Measurements from ENCODE around the gene CD83.

CD83 gene

GRCh38 chr6:14092316-14092715 lies 25.3 kb upstream of the CD83 start:
- DNase-seq (ENCODE audit: low read depth) = no peak

DNA sequence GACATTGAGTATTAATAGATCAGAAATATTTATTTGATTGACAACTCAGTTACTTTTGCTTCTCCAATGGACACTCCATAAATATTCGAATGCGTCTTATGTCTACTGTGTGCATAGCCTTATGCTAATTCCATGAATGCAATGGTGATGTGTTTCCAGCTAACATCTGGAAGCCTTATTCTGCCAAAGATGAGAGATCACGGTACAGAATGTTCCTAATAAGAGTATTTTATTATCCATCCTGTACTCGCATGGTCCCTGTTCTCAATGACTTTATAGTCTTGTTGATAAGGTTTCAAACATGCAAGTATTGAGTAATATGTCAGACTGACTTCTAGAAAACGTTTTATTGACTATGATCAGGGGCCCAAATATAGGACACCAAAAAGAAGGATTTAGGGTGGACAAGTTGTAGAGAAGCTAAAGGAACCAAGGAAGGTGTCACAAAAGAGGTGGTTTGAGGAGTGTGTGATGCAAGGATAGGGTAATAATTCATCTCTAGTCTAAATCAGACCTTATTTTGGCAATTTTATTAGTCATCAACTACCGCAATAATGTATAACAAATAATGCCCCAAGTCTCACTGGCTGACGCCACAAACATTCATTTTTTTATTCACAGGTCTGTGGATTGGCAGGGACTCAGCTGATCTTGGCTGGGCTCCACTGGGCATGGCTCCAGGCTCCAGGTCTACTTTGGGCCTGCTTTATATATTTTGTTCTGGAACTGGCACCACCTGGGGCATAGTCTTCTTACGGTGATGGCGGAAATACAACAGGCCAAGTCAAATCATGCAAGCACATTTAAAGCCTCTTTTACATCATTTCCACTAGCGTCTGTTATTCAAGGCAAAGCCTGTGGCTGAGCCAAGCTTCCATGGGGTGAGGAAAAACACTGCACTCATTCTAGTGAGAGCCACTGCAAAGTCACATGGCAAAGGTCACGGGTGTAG lies 24.5 kb upstream of the CD83 start:
- DNase-seq (ENCODE audit: low read depth) = no peak

DNA sequence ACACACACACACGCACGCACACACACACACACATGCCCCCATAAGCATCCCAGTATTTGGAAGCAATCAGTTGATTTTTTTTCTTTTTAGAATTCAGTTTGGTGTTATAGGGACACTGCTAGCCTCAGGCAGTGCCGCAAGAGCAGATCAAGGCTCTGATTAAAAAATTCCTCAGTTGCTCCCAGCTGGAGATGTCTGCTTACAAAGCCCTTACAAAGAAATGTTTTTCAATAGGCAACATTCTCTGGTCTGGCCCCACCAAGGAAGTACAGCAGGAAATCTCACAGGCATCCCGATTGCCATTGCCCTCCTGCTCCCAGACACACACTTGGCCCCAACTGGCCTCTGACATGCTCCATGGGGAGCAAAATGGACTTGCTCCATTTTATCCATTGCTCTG lies 22.9 kb upstream of the CD83 start:
- DNase-seq (ENCODE audit: low read depth) = no peak

- DNase-seq (ENCODE audit: low read depth) = no peak
Measured at GRCh38 chr6:14095437-14095836, 22.1 kb upstream of the CD83 start.

DNA sequence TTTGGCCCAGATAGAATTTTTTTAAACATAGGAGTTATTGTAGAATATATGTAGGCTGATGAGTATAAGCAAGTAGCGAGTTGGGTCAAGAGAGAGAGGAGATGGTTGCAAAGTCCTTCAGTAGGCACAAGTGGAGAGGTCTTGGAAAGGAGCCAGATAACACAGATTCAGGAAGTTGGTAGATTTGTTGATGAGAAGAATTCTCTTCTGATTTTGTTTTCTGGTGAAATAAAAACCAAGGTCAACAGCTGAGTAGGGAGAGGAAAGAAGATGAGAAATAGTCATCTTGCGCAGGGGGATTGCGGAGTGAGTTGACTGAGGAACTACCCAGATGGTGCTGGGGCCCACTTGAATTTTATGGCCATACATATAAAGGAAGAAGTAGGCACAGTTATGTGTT lies 17.4 kb upstream of the CD83 start:
- no peak for DNase-seq (ENCODE audit: low read depth)

GRCh38 chr6:14100966-14101365 lies 16.6 kb upstream of the CD83 start:
- no peak for DNase-seq (ENCODE audit: low read depth)

GRCh38 chr6:14102383-14102782 lies 15.2 kb upstream of the CD83 start:
- DNase-seq (ENCODE audit: low read depth) = no peak

DNA sequence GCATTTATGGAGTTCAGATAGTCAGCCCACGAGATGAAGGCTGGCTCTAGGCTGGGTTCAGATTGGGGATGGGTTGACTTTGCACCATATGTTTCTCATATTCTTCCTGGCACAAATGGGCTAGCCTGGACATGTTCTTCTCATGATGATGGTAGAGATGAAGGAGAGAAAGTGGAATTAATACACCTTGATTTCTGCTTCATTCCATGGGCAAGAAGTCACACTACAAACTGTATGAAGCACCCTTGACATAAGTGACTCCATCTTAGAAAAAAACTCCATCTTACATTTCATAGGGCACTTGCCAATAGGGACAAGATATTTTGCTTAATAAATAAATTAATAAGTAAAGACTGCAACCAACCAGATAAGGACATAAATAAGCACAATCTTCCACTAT lies 12.0 kb upstream of the CD83 start:
- DNase-seq (ENCODE audit: low read depth) = no peak

DNA sequence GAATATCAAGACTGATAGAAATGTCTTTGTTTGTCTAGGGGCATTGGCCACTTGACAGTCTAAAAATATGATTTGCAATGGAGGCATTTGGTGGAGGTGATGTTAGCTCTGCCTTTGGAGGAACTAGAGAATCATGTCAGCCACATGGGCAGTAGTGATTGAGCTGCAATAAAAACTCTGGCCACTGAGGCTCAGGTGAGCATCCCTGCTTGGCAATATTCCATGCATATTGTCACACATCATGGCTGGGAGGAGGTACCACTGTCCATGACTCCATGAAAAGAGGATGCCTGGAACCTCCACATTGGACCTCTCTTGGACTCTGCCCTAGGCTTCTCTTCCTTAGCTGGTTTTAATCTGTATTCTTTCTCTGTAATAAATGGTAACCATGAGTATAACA lies 10.6 kb upstream of the CD83 start:
- DNase-seq (ENCODE audit: low read depth) = no peak

DNA sequence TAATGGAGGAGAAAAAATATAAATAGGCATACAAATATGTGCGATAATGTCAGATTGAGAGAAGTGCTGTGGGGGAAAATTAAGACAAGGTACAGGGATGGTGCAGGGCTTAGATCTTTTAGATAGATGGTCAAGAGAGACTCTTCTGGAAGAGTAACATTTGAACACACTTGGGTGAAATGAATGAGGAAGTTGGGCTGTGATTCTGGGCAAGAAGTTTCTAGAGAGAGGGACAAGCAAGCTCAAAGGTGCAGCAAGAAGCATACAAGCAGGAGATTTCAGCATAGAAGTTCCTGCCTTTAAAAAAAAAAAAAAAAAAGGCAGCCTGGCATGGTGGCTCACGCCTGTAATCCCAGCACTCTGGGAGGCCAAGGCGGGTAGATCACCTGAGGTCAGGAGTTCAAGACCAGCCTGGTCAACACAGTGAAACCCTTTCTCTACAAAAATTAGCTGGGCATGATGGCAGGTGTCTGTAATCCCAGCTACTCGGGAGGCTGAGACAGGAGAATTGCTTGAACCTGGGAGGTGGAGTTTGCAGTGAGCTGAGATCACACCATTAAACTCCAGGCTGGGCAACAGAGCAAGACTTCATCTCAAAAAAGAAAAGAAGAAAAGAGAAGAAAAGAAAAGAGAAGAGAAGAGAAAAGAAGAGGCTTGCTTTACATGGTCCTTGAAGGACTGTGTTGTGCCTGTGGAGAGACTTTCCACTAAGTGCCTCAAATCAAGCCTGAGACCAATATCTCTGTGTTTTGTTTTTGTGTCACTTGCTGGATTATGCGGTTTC lies 9.7 kb upstream of the CD83 start:
- DNase-seq (ENCODE audit: low read depth) = no peak

- DNase-seq (ENCODE audit: low read depth) = no peak
Measured at GRCh38 chr6:14108571-14109410, 8.8 kb upstream of the CD83 start.

DNA sequence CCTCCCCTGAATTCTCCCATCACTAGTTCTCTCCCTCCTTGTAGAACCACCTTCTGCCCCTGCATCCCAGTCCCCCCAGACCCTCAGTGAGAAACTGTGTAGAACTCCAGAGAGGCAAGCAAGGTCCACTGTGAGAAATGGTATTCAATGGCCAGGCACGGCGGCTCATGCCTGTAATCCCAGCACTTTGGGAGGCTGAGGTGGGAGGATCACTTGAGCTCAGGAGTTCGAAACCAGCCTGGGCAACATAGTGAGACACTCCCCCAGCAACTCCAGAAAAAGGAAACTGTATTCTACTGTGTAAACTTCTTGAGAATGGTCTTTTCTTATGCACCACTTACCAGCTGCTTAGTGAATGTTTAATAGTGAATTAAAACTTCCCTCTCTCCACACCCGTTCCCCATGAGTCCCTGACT lies 8.2 kb upstream of the CD83 start:
- DNase-seq (ENCODE audit: low read depth) = no peak

- DNase-seq (ENCODE audit: low read depth) = no peak
Measured at GRCh38 chr6:14110001-14110818, 7.4 kb upstream of the CD83 start.

GRCh38 chr6:14113976-14114375 lies 3.6 kb upstream of the CD83 start:
- DNase-seq (ENCODE audit: low read depth) = no peak

DNA sequence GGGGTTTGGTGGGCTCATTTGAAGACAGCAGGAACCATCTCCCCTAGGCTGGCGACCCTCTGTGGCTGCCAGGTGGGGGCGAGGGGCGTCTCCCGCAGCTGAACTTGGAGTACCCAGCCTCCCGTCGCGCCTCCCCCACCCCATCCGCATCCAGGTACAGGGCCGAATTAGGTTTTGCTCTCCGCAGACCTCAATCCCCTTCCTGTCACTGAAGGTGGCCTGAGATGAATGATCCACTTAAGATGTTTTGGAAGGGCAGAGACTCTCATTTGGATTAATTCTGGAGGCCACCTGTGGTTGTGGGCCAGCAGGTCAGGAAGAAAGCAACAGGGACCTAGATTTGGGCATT lies 493 bp downstream of the CD83 start:
- DNase-seq (ENCODE audit: low read depth) = no peak

DNA sequence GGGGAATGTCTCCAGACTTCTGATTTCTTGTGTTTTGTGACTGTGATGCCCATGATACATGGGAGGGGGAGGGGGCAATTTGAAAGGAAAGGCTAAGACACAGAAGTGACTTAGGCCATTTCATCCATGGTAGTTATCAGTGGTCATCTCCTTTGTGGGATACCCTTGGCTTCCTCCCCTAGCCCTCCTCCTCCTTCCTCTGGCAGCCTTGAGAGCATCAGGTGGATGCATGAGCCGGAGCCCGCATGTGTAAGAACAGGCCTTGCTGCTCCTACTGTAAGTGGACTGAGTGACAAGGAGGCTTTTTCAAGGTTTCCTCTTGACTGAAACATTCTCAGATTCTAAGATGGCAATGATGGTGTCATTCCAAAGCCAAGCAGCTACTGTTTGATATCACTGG lies 874 bp downstream of the CD83 start:
- no peak for DNase-seq (ENCODE audit: low read depth)

GRCh38 chr6:14119784-14120183 lies 2.2 kb downstream of the CD83 start:
- no peak for DNase-seq (ENCODE audit: low read depth)

DNA sequence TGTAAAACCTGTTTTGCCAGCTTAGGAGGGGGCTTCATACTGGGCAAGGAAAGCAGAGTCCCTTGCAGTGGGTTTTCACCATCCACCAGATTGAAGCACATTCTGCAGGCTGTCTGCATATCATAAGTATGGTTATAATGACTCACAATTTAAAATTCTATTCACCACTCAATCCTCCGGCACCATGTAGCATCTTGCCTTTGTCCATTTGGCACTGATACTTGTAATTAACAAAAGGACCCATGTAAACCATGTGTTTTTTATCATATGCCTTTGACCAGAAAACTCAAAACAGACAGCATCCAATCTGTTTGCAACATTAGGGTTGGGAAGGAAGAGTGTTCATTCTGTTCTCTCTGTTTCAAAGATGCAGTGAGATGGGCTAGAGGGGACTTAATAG lies 3.0 kb downstream of the CD83 start:
- no peak for DNase-seq (ENCODE audit: low read depth)

GRCh38 chr6:14121936-14122344 lies 4.4 kb downstream of the CD83 start:
- DNase-seq (ENCODE audit: low read depth) = no peak

GRCh38 chr6:14123386-14124111 lies 6.0 kb downstream of the CD83 start:
- DNase-seq (ENCODE audit: low read depth) = no peak

- DNase-seq (ENCODE audit: low read depth) = no peak
Measured at GRCh38 chr6:14125346-14125745, 7.8 kb downstream of the CD83 start.
